DMS153 (cell line): Measurements from ENCODE around the gene IL4.

ENCODE experiments used
- DNase-seq: peaks from one replicate; lab custom pipeline; 2025; lab: John Stamatoyannopoulos, UW

IL4 gene

DNA sequence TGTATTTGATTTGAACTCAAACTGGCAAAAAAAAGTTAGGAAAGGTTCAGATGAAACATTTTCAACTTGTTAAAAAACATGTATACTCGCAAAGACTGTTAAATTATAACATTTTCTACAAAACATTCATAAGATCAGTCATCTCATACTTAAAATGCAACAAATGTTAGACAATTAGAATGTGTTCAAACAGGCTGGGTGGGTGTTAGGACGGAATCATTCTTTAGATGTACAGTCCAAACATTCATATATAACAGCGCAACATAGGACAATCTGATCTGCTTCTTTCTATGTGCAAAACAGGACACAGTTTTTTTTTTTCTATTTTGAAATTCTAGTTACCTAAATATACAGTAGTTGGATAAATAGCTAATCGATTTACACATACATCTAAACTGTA is 22.2 kb downstream of the IL4 start:
- no peak for DNase-seq

GRCh38 chr5:132704875-132705274 is 31.1 kb downstream of the IL4 start:
- DNase-seq: no peak

DNA sequence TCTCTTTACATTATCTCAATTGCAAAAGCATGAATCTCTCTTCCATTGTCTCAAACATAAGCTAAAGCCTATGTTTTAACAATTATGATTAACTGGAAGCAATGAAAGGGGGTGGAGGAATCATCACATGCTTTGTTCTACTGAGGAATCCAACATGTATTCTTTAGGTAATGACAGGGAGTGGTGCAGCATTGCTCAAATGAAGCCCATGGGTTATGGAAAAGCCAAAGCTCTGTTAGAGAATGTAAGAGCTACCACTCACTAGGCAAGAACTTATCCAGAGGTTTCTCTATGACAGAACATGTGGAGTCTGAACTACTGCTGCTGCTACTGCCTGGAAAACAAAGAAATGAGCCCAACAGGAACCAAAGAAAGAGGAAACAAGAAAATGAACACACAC is 34.9 kb downstream of the IL4 start:
- no peak for DNase-seq

DNA sequence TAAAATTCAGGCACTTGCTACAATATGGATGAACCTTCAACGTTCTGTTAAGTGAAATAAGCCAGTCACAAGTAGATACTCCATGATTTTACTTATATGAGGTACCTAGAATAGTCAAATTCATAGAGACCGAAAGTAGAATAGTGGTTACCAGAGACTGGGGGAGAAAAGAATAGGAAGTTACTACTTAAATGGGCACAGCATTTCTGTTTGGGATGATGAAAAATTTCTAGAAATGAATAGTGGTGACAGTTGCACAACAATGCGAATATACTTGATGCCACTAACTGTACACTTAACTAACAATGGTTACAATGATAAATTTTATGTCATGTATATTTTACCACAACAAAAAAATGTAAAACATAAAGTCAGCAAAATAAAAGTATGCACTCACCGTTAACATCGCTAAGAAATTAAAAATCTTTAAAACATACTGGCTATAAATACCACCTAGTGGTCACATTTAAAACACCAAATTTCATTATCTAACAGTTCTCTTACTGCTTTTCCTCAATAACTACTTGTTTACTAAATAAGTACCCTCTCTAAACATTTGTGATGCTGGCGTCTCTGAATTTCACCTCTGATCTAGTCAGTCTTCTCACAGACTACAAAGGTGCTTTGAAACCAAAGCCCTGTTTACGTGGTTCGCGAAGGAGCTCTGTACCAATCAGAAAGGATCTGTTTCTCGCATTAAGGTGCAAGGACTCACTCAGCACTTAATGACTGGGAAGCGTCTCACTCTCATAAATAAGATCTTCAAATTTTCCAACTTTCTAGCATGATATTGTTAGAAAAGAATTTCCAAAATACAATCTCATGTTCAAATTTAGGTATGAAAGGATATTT is 40.9 kb downstream of the IL4 start:
- DNase-seq: no peak

DNA sequence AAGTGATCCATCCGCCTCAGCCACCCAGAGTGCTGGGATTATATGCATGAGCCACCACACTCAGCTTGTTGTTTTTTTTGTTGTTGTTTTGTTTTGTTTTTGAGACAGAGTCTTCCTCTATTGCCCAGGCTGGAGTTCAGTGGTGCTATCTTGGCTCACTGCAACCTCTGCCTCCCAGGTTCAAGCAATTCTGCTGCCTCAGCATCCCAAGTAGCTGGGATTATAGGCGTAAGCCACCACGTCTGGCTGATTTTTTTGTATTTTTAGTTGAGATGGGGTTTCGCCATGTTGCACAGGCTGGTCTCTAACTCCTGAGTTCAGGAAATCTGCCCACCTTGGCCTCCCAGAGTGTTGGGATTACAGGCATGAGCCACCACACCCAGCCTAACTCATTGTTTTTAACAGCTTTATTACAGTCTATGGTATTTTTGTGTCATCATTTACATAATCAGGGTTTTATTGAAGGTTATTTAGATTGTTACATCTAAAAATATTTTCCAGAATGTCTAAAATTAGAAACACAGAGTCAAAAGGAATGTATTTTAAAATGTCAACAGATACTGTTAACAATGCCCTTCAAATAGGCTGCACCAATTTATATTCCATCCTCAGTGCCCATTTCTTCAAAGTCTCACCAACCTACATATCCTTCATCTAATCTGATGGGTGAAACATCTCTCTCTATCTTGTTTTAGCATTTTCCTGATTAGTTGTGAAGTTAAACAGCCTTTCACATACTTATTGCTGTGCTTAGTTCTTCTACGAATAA is 44.9 kb downstream of the IL4 start:
- DNase-seq: no peak

DNA sequence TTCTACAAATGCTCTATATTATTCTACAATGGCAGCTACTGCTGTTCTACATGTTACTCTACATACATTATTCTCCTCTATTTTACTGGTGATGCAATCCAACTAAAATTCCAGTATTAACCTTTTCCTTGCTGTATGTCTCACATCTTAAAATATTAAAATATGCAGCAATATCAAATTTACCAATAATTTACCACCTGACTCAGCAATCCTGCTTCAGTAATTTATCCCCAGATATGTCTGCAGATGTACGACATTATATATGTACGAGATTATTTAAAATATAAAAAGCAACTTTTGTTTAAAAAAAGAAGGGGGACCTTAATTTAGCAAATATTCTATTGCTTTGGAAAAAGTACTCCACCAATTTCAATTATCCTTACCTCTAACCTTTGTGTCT is 52.0 kb downstream of the IL4 start:
- DNase-seq: no peak

GRCh38 chr5:132729896-132730295 is 56.1 kb downstream of the IL4 start:
- DNase-seq: no peak
